Hepatocyte (in vitro differentiated cells): ENCODE data around the gene SMARCA2. TPM values are rescaled to one million over a fixed set of nuclear protein-coding genes. Genes with fewer than 3 reads are reported as not detected.
A peak's percentile ranks its signal among the peaks of the same experiment; 100 is the strongest.

Experiments
- DNase-seq: peaks from one replicate; pipeline ENCODE4 v3.0.0-alpha.2; 2016; ENCODE audit warnings: low spot score
- H2AFZ ChIP-seq: fragments of 200-600 bp; sonication (generic); 2 replicates; pipeline ENCODE4 v1.6.0; 2016; ENCODE audit warnings: antibody characterized with exemption, mild to moderate bottlenecking
- H3K27ac ChIP-seq: fragments of 200-600 bp; sonication (generic); 2 replicates; pipeline ENCODE4 v1.5.1; 2016; ENCODE audit warnings: mild to moderate bottlenecking
- H3K27me3 ChIP-seq: fragments of 200-600 bp; sonication (generic); 2 replicates; pipeline ENCODE4 v1.6.1; 2016
- H3K36me3 ChIP-seq: fragments of 200-600 bp; sonication (generic); replicated peaks from 2 replicates; pipeline ENCODE4 v1.5.1; 2016; ENCODE audit warnings: low read depth; ENCODE audit not compliant: insufficient read depth
- H3K4me1 ChIP-seq: fragments of 200-600 bp; sonication (generic); 2 replicates; pipeline ENCODE4 v1.5.1; 2016; ENCODE audit warnings: mild to moderate bottlenecking, moderate library complexity; ENCODE audit not compliant: insufficient read depth
- H3K4me2 ChIP-seq: fragments of 200-600 bp; sonication (generic); 2 replicates; pipeline ENCODE4 v1.6.0; 2016
- H3K4me3 ChIP-seq: fragments of 200-600 bp; sonication (generic); 2 replicates; pipeline ENCODE4 v1.5.1; 2016; ENCODE audit warnings: mild to moderate bottlenecking
- H3K79me2 ChIP-seq: fragments of 200-600 bp; sonication (generic); 2 replicates; pipeline ENCODE4 v1.6.0; 2017; ENCODE audit warnings: mild to moderate bottlenecking
- H3K9me2 ChIP-seq: fragments of 200-600 bp; sonication (generic); replicated peaks from 2 replicates; pipeline ENCODE4 v1.6.0; 2017; ENCODE audit warnings: mild to moderate bottlenecking; ENCODE audit not compliant: insufficient read depth
- H3K9me3 ChIP-seq: fragments of 200-600 bp; sonication (generic); 2 replicates; pipeline ENCODE4 v1.5.1; 2016; ENCODE audit warnings: low read depth, mild to moderate bottlenecking
- H4K20me1 ChIP-seq: fragments of 200-600 bp; sonication (generic); 2 replicates; pipeline ENCODE4 v1.6.0; 2016; ENCODE audit warnings: mild to moderate bottlenecking; ENCODE audit not compliant: insufficient read depth, poor library complexity, severe bottlenecking
- CTCF ChIP-seq: fragments of 200-600 bp; sonication (generic); IDR thresholded peaks from 2 replicates; pipeline ENCODE4 v1.5.1; 2016; ENCODE audit warnings: antibody characterized with exemption, mild to moderate bottlenecking; ENCODE audit not compliant: poor library complexity
- EZH2 ChIP-seq: fragments of 200-600 bp; sonication (generic); IDR thresholded peaks from 2 replicates; pipeline ENCODE4 v1.6.1; 2016; ENCODE audit warnings: antibody characterized with exemption, mild to moderate bottlenecking, borderline replicate concordance
- EZH2phosphoT487 ChIP-seq: fragments of 200-600 bp; sonication (generic); IDR thresholded peaks from one replicate; pipeline ENCODE4 v1.6.1; 2018; ENCODE audit warnings: antibody characterized with exemption, mild to moderate bottlenecking, low read depth, moderate library complexity; ENCODE audit not compliant: unreplicated experiment, severe bottlenecking
- WGBS: methylation state at CpG from one replicate; pipeline ENCODE4 v1.1.6; 2016; ENCODE audit warnings: low lambda C conversion rate; ENCODE audit errors: missing lambda C conversion rate; 5-methylcytosine and 5-hydroxymethylcytosine counted together
- polyA plus RNA-seq: library from polyadenylated mRNA; unstranded; fragments of >200 nt; fragmentation: Nextera tagmentation; extraction: Ambion mirVana; gene quantifications from 2 replicates; pipeline ENCODE4 v1.2.1, GENCODE V29; 2016
- total RNA-seq: library from RNA; depleted of rRNA; stranded (reverse); fragments of >200 nt; gene quantifications from 2 replicates; pipeline ENCODE4 v1.2.3, GENCODE V29; 2014

Gene SMARCA2
- total and polyA plus RNA-seq, 2 experiments from 2014 or later = 39.9 to 65.3 TPM

DNA sequence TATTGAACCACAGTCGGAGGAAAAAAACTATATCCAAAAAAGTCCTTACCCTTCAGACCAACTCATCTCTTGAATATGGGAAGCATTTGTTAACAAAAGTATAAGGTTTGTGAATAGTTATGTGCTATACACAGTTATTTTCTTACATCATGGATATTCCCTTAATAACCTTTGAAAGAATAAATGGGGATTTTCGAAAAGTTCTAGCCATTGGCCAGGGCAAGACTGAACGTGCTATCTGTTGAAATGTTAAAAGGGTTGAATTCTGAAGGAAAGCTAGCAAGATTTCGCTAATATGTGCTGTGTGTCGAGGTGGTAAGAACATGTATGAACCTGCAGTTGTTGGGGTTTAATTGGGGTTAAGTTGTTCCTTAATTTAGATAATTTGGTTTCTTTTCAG lies 140.8 kb downstream of the SMARCA2 start:
- H3K27me3 ChIP-seq = no peaks in the 10 kb centered on the region
- WGBS = 82% methylated on average over 5 of the region's 5 CpGs
- no peaks in the 10 kb centered on the region for H3K36me3 ChIP-seq
- H3K4me2 ChIP-seq = no peak overlapping the region
- H3K79me2 ChIP-seq = peaks cover 12% of the 10 kb centered on the region
- TF ChIP-seq EZH2 = no peak
- TF ChIP-seq CTCF = no peak
- DNase-seq = no peak
- no peak overlapping the region for H3K4me3 ChIP-seq
- H3K27ac ChIP-seq = no peak overlapping the region
- H4K20me1 ChIP-seq = no peaks in the 10 kb centered on the region
- H2AFZ ChIP-seq = no peak overlapping the region
- peaks cover 15% of the 10 kb centered on the region for H3K4me1 ChIP-seq
- no peaks in the 10 kb centered on the region for H3K9me3 ChIP-seq
- no peaks in the 10 kb centered on the region for H3K9me2 ChIP-seq

DNA sequence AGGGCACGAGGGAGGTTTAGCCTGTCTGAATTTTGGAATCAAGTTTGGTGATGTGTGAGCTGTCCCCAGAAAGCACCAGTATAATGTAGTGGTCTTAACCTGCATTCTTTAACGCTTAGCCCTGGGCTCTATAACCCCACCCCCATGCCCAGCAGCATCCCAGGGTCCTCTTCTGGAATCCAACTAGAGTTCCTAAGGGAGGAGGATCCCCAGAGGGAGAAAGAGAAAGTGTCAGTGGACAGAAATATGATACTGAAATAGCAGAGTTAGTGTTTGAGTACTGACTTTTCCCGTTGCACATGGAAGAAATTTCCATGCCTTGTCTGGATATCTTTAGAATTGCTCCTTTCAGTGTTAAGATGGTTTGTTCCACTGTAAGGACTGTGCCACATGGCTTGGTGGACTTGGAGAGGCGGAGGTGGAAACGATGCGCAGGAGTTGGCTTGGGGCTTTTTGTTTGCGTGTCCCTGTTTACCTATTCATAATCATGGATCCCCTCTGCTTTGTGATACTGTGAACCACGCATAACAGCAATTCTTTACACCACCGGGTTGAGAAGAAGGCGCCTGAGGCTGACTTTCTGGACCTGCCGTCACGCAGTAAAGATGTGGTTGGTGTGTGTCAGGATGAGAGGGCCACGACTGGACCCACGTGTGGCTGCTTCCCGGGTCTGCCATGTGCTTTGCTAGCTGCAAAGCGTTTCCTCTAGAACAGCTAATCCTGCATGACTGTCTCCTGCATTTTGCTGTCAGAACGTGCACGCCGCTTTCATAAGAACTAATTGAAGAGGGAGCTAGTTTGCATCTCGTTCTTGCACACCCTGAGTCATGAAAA lies 142.3 kb downstream of the SMARCA2 start:
- no peaks in the 10 kb centered on the region for H4K20me1 ChIP-seq
- H2AFZ ChIP-seq = peak overlapping the region; percentile 23
- no peaks in the 10 kb centered on the region for H3K9me2 ChIP-seq
- H3K4me1 ChIP-seq = peaks cover 15% of the 10 kb centered on the region
- peak overlapping the region; percentile 13 for H3K4me3 ChIP-seq
- no peak for TF ChIP-seq CTCF
- TF ChIP-seq EZH2 = no peak
- no peak for TF ChIP-seq EZH2phosphoT487
- H3K36me3 ChIP-seq = no peaks in the 10 kb centered on the region
- H3K9me3 ChIP-seq = no peaks in the 10 kb centered on the region
- H3K79me2 ChIP-seq = peaks cover 8% of the 10 kb centered on the region
- DNase-seq = peak; percentile 65
- no peaks in the 10 kb centered on the region for H3K27me3 ChIP-seq
- WGBS = 29% methylated on average over 20 of the region's 20 CpGs
- peak overlapping the region; percentile 74 for H3K27ac ChIP-seq
- peak overlapping the region; percentile 77 for H3K4me2 ChIP-seq

DNA sequence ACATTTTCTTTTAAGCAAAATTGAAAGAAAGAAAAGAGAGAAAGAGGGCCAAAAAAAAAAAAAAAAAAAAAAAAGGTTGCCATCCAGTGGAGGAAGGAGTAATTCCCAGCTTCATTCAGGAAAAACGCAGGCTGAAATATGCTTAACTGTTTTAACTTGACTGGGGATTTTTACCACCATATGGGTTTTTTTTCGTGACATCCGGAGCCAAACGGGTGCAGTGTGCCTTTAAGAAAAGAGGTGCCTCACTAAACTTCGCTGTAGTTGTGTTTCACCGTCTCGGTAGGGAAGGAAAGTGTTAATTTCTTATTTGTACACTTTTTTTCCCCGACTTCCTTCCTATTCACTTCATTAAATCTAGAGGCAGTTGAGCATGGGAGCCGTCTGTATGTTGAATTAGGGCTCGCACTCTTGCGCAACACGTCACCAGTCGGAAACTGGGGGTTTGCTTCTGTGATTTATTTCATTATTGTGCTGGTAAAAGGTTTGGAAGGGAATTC lies 143.0 kb downstream of the SMARCA2 start:
- Histone ChIP-seq H3K4me3 (peak overlapping the region; percentile 13), H3K36me3 (no peaks in the 10 kb centered on the region), H3K4me2 (peak overlapping the region; percentile 77), H2AFZ (peak overlapping the region; percentile 23), H3K27me3 (no peaks in the 10 kb centered on the region), H3K27ac (peak overlapping the region; percentile 74), H3K4me1 (peaks cover 12% of the 10 kb centered on the region), H3K79me2 (peaks cover 8% of the 10 kb centered on the region), H4K20me1 (no peaks in the 10 kb centered on the region), H3K9me2 (no peaks in the 10 kb centered on the region), H3K9me3 (no peaks in the 10 kb centered on the region)
- DNase-seq = peak; percentile 46
- 5% methylated on average over 13 of the region's 13 CpGs for WGBS
- no peak for TF ChIP-seq EZH2phosphoT487
- TF ChIP-seq CTCF = peak; percentile 28
- no peak for TF ChIP-seq EZH2
